ENCODE results near the gene INPP1.
A peak's percentile ranks its signal among the peaks of the same experiment; 100 is the strongest.

The INPP1 gene

GRCh38 chr2:190365499-190366204 lies 22.3 kb downstream of the INPP1 start:
- no peak for DNase-seq

- DNase-seq, result no peak
Observed at GRCh38 chr2:190366248-190366753, 22.9 kb downstream of the INPP1 start.

GRCh38 chr2:190367091-190367490 lies 23.7 kb downstream of the INPP1 start:
- DNase-seq, result no peak

GRCh38 chr2:190369635-190370034 lies 26.2 kb downstream of the INPP1 start:
- DNase-seq, result no peak

- DNase-seq, result no peak
Observed at GRCh38 chr2:190376083-190376482, 32.7 kb downstream of the INPP1 start.

- DNase-seq, result no peak
Observed at GRCh38 chr2:190376591-190377245, 33.3 kb downstream of the INPP1 start.

GRCh38 chr2:190378880-190379237 lies 35.5 kb downstream of the INPP1 start:
- DNase-seq, result no peak

GRCh38 chr2:190379249-190379964 lies 36.0 kb downstream of the INPP1 start:
- DNase-seq, result no peak

- DNase-seq, result no peak
Observed at GRCh38 chr2:190380962-190381412, 37.6 kb downstream of the INPP1 start.

GRCh38 chr2:190382851-190383250 lies 39.5 kb downstream of the INPP1 start:
- peak in 1 of 4 experiments; percentile 1 for DNase-seq

GRCh38 chr2:190387422-190387821 lies 44.0 kb downstream of the INPP1 start:
- no peak for DNase-seq

GRCh38 chr2:190396271-190396670 lies 52.9 kb downstream of the INPP1 start:
- DNase-seq, result no peak

GRCh38 chr2:190402986-190403603 lies 59.7 kb downstream of the INPP1 start:
- DNase-seq, result no peak

- no peak for DNase-seq
Observed at GRCh38 chr2:190404487-190404886, 61.1 kb downstream of the INPP1 start.

GRCh38 chr2:190405070-190405469 lies 61.7 kb downstream of the INPP1 start:
- no peak for DNase-seq

GRCh38 chr2:190405995-190406394 lies 62.6 kb downstream of the INPP1 start:
- no peak for DNase-seq

- no peak for DNase-seq
Observed at GRCh38 chr2:190406805-190407204, 63.4 kb downstream of the INPP1 start.

GRCh38 chr2:190407246-190407661 lies 63.9 kb downstream of the INPP1 start:
- peak in 1 of 4 experiments; percentile 5 for DNase-seq

GRCh38 chr2:190407662-190408537 lies 64.5 kb downstream of the INPP1 start, which contains the start of gene MFSD6:
Gene MFSD6 (plus strand): TSS chr2:190408355. CDS start chr2:190436030, 27,675 bp downstream.
- DNase-seq, result peak; percentile 12 to 60 (median 36)

GRCh38 chr2:190408538-190409271 lies 65.3 kb downstream of the INPP1 start:
- peak; percentile 31 to 67 (median 50) for DNase-seq

GRCh38 chr2:190409616-190410015 lies 66.2 kb downstream of the INPP1 start:
- DNase-seq, result no peak
